GM19238 (cell line): ENCODE data around the gene DHX8.

Experiments used
- DNase-seq: peaks from one replicate; pipeline ENCODE4 v3.0.0; 2011; ENCODE audit warnings: low spot score; ENCODE audit not compliant: insufficient read length

DHX8 gene

GRCh38 chr17:43574348-43574747, 90.6 kb downstream of the DHX8 start:
- no peak for DNase-seq

- no peak for DNase-seq
Measured at GRCh38 chr17:43574896-43575525, 91.2 kb downstream of the DHX8 start.
